AG09309 (cell line): Measurements from ENCODE around the gene SERPINC1.

Experiments
- DNase-seq: peaks from one replicate; pipeline ENCODE4 v3.0.0-alpha.2; 2010; ENCODE audit warnings: low read depth
- H3K4me3 ChIP-seq: 2 replicates; pipeline ENCODE4 v1.5.1; 2011; ENCODE audit warnings: mild to moderate bottlenecking, low read depth, low read length, moderate library complexity; ENCODE audit not compliant: control insufficient read depth
- CTCF ChIP-seq: IDR thresholded peaks from 2 replicates; pipeline ENCODE4 v1.5.1; 2011; ENCODE audit warnings: mild to moderate bottlenecking, low read depth, low read length, inconsistent platforms; ENCODE audit not compliant: insufficient read depth, control insufficient read depth; ENCODE audit errors: missing control alignments

The SERPINC1 gene

GRCh38 chr1:173876732-173877131, 40.4 kb downstream of the SERPINC1 start:
- H3K4me3 ChIP-seq: no peak overlapping the region
- TF ChIP-seq CTCF: no peak
- DNase-seq: no peak

GRCh38 chr1:173871500-173871899, 45.6 kb downstream of the SERPINC1 start:
- no peak for DNase-seq
- H3K4me3 ChIP-seq: no peak overlapping the region
- no peak for TF ChIP-seq CTCF

GRCh38 chr1:173871091-173871490, 46.0 kb downstream of the SERPINC1 start:
- TF ChIP-seq CTCF: no peak
- no peak for DNase-seq
- H3K4me3 ChIP-seq: no peak overlapping the region

- no peak overlapping the region for H3K4me3 ChIP-seq
Observed at GRCh38 chr1:173870252-173871075, 46.7 kb downstream of the SERPINC1 start.

GRCh38 chr1:173869021-173869359, 48.1 kb downstream of the SERPINC1 start:
- no peak for TF ChIP-seq CTCF
- no peak for DNase-seq
- H3K4me3 ChIP-seq: peak overlapping the region; percentile 75

More at GRCh38 chr1:173870252-173871075, 46.7 kb downstream of the SERPINC1 start:
- TF ChIP-seq CTCF: no peak
- DNase-seq: no peak

- no peak for DNase-seq
- H3K4me3 ChIP-seq: peak within 1 kb of the TSS; percentile 75
- no peak for TF ChIP-seq CTCF
Observed at GRCh38 chr1:173868266-173869020, 48.7 kb downstream of the SERPINC1 start, which contains the start of gene ZBTB37. Gene ZBTB37, plus strand, starts transcription at chr1:173868380. Its CDS starts 1,846 bp downstream, at chr1:173870226.
